Pancreas (tissue), 10 donors: ENCODE results near the gene AUP1. TPM values are rescaled to one million over a fixed set of nuclear protein-coding genes. Genes with fewer than 3 reads are reported as not detected.
"Not testable (repeated sequence)": the region's sequence is repeated elsewhere in the genome, so short reads cannot be mapped to it uniquely, and the experiment has no call there.

Experiments used
- ATAC-seq, 4 donors: fragments of 200-7000 bp; cut with Tn5 transposase; one replicate each; pipeline versions ENCODE4 v1.8.0 to v1.9.1; 2020; ENCODE audit warnings: mild to moderate bottlenecking in 4 of 4, moderate library complexity in 4 of 4
- DNase-seq, 6 donors: peaks; one replicate each; pipeline ENCODE4 v3.0.0-alpha.2; 2020
- FAIRE-seq: peaks from 2 replicates; lab custom pipeline; 2012; peaks lifted over from hg19 to GRCh38; lab: Jason Lieb, UNC
- H3K27ac ChIP-seq, 4 donors: fragments of 200-600 bp; sonication (generic); 1 replicate in 3 of 4; 2 replicates in 1 of 4; pipeline versions ENCODE4 v1.5.0 to v1.8.0; 2020
- H3K27me3 ChIP-seq, 4 donors: fragments of 200-600 bp; one replicate each; pipeline ENCODE4 v1.8.0; 2021
- H3K36me3 ChIP-seq, 3 donors: fragments of 200-600 bp; sonication (generic) in 1 of 3; one replicate each; pipeline versions ENCODE4 v1.5.0 to v1.8.0; 2020 to 2021
- H3K4me1 ChIP-seq, 3 donors: fragments of 200-600 bp; one replicate each; pipeline ENCODE4 v1.8.0; 2021
- H3K4me3 ChIP-seq, 4 donors: fragments of 200-600 bp; sonication (generic) in 2 of 4; one replicate each; pipeline versions ENCODE4 v1.5.0 to v1.8.0; 2020 to 2021
- H3K9me3 ChIP-seq, 4 donors: fragments of 200-600 bp; one replicate each; pipeline ENCODE4 v1.8.0; 2021
- WGBS, 2 donors: extraction: QIAGEN DNeasy Blood & Tissue Kit; methylation state at CpG; one replicate each; pipeline ENCODE4 v1.1.7; 2013; 5-methylcytosine and 5-hydroxymethylcytosine counted together
- intact Hi-C, 3 donors: fragments of 100-400 bp; cut with DNase I; formaldehyde crosslinking; loops; one replicate each; pipeline versions ENCODE4 v1.11.1 to v1.14.2; 2022
- polyA plus RNA-seq, 2 donors: library from polyadenylated mRNA; stranded (reverse); fragments of 200-250 nt; gene quantifications; one replicate each; pipeline ENCODE4 v1.2.3, GENCODE V29; 2013
- total RNA-seq, 6 donors: library from RNA; stranded (reverse); fragmentation: NEBNext Ultra II Directional in 4 of 6; extraction: Animal tissue kit (Norgen Biotek cat#: 25700) in 4 of 6; gene quantifications; one replicate each; pipeline versions ENCODE4 v1.2.1 to v1.2.4, GENCODE V29; 2021 to 2023
- TF ChIP-seq, protein P1 (sequence below), 4 donors: fragments of 200-600 bp; sonication (generic) in 3 of 4; IDR thresholded peaks; one replicate each; pipeline versions ENCODE4 v1.5.0 to v1.8.0; 2021; ENCODE audit warnings: antibody characterized with exemption in 4 of 4
- donor health status: healthy with polysubstance abuse.
- donor health status: DM: no; HTN: no; CAD: no; lungs with moderate emphysema.
- donor health status: DM: no; HTN: no; CAD: no.
- donor health status: control.
- donor health status: control.
- donor health status: Bipolar disorder and iron deficiency.
- donor health status: DM: yes; HTN: yes; CAD: no.
- donor health status: DM: no; HTN: no; CAD: no.
- donor health status: DM: no; HTN: no; CAD: no.
- donor health status: DM: yes; HTN: yes; CAD: no.

Gene AUP1
- total and polyA plus RNA-seq, 8 donors, result 62.1 to 258 (median 71.8) TPM

- DNase-seq (no peak), FAIRE-seq (no peak), ATAC-seq (no peak)
- intact Hi-C loops, result no loop called here
- no peak overlapping the region for H3K4me3 ChIP-seq
- H3K27ac ChIP-seq, result no peak overlapping the region
- H3K9me3 ChIP-seq, result no peaks in the 10 kb centered on the region
- no peaks in the 10 kb centered on the region for H3K36me3 ChIP-seq
- no peaks in the 10 kb centered on the region for H3K4me1 ChIP-seq
- TF ChIP-seq, protein P1, sequence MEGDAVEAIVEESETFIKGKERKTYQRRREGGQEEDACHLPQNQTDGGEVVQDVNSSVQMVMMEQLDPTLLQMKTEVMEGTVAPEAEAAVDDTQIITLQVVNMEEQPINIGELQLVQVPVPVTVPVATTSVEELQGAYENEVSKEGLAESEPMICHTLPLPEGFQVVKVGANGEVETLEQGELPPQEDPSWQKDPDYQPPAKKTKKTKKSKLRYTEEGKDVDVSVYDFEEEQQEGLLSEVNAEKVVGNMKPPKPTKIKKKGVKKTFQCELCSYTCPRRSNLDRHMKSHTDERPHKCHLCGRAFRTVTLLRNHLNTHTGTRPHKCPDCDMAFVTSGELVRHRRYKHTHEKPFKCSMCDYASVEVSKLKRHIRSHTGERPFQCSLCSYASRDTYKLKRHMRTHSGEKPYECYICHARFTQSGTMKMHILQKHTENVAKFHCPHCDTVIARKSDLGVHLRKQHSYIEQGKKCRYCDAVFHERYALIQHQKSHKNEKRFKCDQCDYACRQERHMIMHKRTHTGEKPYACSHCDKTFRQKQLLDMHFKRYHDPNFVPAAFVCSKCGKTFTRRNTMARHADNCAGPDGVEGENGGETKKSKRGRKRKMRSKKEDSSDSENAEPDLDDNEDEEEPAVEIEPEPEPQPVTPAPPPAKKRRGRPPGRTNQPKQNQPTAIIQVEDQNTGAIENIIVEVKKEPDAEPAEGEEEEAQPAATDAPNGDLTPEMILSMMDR (IDR thresholded peaks at IDR 0.05), result no peak
- 62 to 63% methylated on average over 5 of the region's 5 CpGs for WGBS, 2 donors
- H3K27me3 ChIP-seq, result no peaks in the 10 kb centered on the region
Observed at GRCh38 chr2:74564222-74564621, 34.7 kb upstream of the AUP1 start.

DNA sequence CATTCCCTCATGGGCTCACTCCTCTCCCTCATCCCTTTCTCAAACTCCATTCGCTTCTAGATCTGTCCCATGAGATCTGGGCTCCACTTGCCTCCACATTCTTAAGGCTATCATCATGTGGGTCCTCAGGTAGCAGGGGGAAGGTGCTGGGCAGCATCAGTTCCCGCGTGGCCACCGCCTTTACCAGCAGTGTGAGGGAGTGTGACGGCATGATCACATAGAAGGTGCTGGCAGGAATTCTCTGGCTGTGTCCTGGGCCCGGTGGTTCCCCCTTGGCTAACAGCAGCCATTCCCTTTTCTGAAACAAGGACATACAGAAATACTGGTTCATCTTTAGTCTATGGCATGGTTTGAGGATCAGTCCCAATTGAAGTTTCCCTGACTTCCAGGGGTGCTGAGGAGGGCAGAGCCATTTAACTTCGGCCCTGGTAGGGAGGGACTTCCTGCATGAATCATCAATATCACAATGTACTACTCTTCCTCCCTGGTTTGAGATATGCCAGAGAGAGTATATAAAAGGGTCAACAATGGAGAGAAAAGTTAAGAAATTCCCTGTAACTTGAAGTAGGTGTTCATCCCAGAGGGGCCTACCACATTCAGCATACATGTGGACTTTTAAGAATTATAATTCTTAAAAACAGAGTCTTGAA lies 32.7 kb upstream of the AUP1 start:
- ATAC-seq (no peak), FAIRE-seq (no peak), DNase-seq (no peak)
- H3K27me3 ChIP-seq, result no peaks in the 10 kb centered on the region
- H3K9me3 ChIP-seq, result no peaks in the 10 kb centered on the region
- no peaks in the 10 kb centered on the region for H3K4me1 ChIP-seq
- no peak overlapping the region for H3K4me3 ChIP-seq
- no peak overlapping the region for H3K27ac ChIP-seq
- H3K36me3 ChIP-seq, result no peaks in the 10 kb centered on the region
- WGBS, 2 donors, result 65 to 78% methylated on average over 7 of the region's 7 CpGs
- intact Hi-C loops, result no loop called here
- TF ChIP-seq, protein P1 (IDR thresholded peaks at IDR 0.05), result no peak

DNA sequence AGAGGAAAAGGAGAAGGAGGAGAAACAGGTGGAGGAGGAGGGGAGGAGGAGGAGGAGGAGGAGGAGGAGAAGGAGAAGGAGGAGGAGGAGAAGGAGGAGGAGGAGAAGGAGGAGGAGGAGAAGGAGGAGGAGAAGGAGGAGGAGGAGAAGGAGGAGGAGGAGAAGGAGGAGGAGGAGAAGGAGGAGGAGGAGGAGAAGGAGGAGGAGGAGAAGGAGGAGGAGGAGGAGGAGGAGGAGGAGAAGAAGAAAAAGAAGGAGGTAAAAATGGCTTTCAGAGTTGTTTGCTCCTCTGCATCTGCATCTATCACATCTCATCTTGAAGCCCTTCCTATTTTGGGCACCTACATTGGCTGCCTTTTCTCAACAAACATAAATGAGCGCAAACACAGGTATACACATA lies 31.5 kb upstream of the AUP1 start:
- H3K4me3 ChIP-seq, intact Hi-C loops, H3K27me3 ChIP-seq, H3K36me3 ChIP-seq, H3K4me1 ChIP-seq, FAIRE-seq, H3K9me3 ChIP-seq, DNase-seq, H3K27ac ChIP-seq, ATAC-seq: not testable (repeated sequence)
- WGBS, 2 donors, result 85 to 100% methylated on average over 1 of the region's 1 CpG

DNA sequence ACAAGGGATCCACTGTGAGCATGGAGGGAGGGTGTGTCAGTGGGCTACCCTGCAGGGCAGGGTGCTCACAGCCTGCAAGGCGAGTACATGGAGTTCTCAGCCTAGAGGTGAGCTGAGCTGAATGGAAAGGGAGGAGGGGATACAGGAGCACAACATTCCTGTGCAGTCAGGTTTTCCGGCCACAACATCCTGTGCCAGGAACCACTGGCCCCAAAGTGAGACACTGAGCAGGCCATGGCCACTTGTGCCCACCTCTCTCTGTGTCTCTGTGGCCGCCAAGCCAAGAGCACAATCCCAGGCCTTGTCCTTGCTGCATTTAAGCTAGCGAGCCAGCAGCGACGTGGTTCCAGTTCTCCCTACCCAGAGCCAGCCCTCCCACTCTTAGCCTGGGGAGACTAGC lies 31.1 kb upstream of the AUP1 start:
- TF ChIP-seq, protein P1 (IDR thresholded peaks at IDR 0.05), result no peak
- no peak for DNase-seq
- Histone ChIP-seq H3K27ac (no peak overlapping the region), H3K4me3 (no peak overlapping the region), H3K36me3 (no peaks in the 10 kb centered on the region), H3K4me1 (no peaks in the 10 kb centered on the region), H3K27me3 (no peaks in the 10 kb centered on the region), H3K9me3 (no peaks in the 10 kb centered on the region)
- no peak for ATAC-seq
- 42 to 58% methylated on average over 6 of the region's 6 CpGs for WGBS, 2 donors
- intact Hi-C loops, result no loop called here
- no peak for FAIRE-seq

GRCh38 chr2:74559912-74560311 lies 30.4 kb upstream of the AUP1 start:
- FAIRE-seq, result no peak
- no peak for ATAC-seq
- no peaks in the 10 kb centered on the region for H3K9me3 ChIP-seq
- 50 to 63% methylated on average over 5 of the region's 5 CpGs for WGBS, 2 donors
- no peaks in the 10 kb centered on the region for H3K4me1 ChIP-seq
- TF ChIP-seq, protein P1 (IDR thresholded peaks at IDR 0.05), result no peak
- intact Hi-C loops, result no loop called here
- H3K27ac ChIP-seq, result no peak overlapping the region
- no peak for DNase-seq
- H3K36me3 ChIP-seq, result no peaks in the 10 kb centered on the region
- no peaks in the 10 kb centered on the region for H3K27me3 ChIP-seq
- H3K4me3 ChIP-seq, result no peak overlapping the region
